HG03060 (cell line): ENCODE measurements around the gene CALML5.

Experiments used
- ATAC-seq: cut with Tn5 transposase; IDR thresholded peaks from one replicate; pipeline ENCODE4 v1.9.1; 2021; ENCODE audit warnings: low read depth, moderate number of reproducible peaks; ENCODE audit not compliant: unreplicated experiment

The CALML5 gene

GRCh38 chr10:5499493-5500140 lies at the start of gene CALML5:
Gene CALML5, minus strand, starts transcription at chr10:5499570. Its CDS starts 132 bp downstream, at chr10:5499438.
- no peak for ATAC-seq

GRCh38 chr10:5547931-5548660 lies 48.7 kb upstream of the CALML5 start:
- ATAC-seq: no peak

GRCh38 chr10:5547681-5547930 lies 48.2 kb upstream of the CALML5 start:
- no peak for ATAC-seq

GRCh38 chr10:5546891-5547680 lies 47.7 kb upstream of the CALML5 start:
- ATAC-seq: no peak

GRCh38 chr10:5545778-5546710 lies 46.7 kb upstream of the CALML5 start:
- no peak for ATAC-seq

GRCh38 chr10:5545426-5545777 lies 46.0 kb upstream of the CALML5 start:
- no peak for ATAC-seq

GRCh38 chr10:5545011-5545410 lies 45.6 kb upstream of the CALML5 start:
- ATAC-seq: no peak

GRCh38 chr10:5544216-5544805 lies 44.9 kb upstream of the CALML5 start:
- no peak for ATAC-seq

- ATAC-seq: no peak
Observed at GRCh38 chr10:5543623-5544022, 44.3 kb upstream of the CALML5 start.

GRCh38 chr10:5542100-5542499 lies 42.7 kb upstream of the CALML5 start:
- ATAC-seq: no peak

GRCh38 chr10:5540891-5541290 lies 41.5 kb upstream of the CALML5 start:
- ATAC-seq: no peak

GRCh38 chr10:5540080-5540479 lies 40.7 kb upstream of the CALML5 start:
- ATAC-seq: no peak

- no peak for ATAC-seq
Observed at GRCh38 chr10:5538892-5539651, 39.7 kb upstream of the CALML5 start.

GRCh38 chr10:5538446-5538845 lies 39.1 kb upstream of the CALML5 start:
- no peak for ATAC-seq

GRCh38 chr10:5537684-5538083 lies 38.3 kb upstream of the CALML5 start:
- no peak for ATAC-seq

GRCh38 chr10:5536486-5537081 lies 37.2 kb upstream of the CALML5 start:
- no peak for ATAC-seq

- ATAC-seq: no peak
Observed at GRCh38 chr10:5534880-5535856, 35.8 kb upstream of the CALML5 start.
